Embryonic facial prominence (tissue), 1 donor: ENCODE measurements around the gene NCOA3.

Source experiments
- DNase-seq: peaks from one replicate; pipeline ENCODE4 v3.0.0-alpha.2; 2016; ENCODE audit errors: extremely low spot score

NCOA3 gene

GRCh38 chr20:47665221-47665991 lies 163.7 kb downstream of the NCOA3 start:
- no peak for DNase-seq

- DNase-seq: no peak
These were observed 164.6 kb downstream of the NCOA3 start for GRCh38 chr20:47666304-47666703.

DNA sequence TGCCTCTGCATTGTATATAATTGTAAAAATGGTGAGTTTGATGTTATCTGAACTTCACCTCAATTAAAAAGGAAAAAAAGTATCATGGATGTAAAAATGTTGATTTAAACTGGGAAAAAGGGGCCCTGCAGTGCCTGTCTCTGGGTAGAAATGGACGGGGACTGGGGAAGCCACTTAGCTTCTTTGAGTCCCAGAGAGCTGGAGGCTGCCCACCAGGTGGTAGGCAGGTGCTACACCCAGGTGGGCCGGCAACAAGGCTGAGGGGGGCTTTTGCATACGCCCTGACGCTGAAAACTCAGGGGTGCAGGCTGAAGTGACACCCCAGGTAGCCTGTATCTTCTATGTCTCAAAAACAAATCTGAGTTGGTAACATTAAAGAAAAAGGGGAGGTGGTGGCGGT lies 165.4 kb downstream of the NCOA3 start:
- DNase-seq: no peak

GRCh38 chr20:47667531-47668312 lies 166.0 kb downstream of the NCOA3 start:
- no peak for DNase-seq

- DNase-seq: no peak
These were observed 166.8 kb downstream of the NCOA3 start for GRCh38 chr20:47668313-47669151.

GRCh38 chr20:47669152-47669425 lies 167.4 kb downstream of the NCOA3 start:
- DNase-seq: no peak

- no peak for DNase-seq
These were observed 167.8 kb downstream of the NCOA3 start for GRCh38 chr20:47669489-47669888.

GRCh38 chr20:47669927-47670890 lies 168.5 kb downstream of the NCOA3 start:
- no peak for DNase-seq

- DNase-seq: no peak
These were observed 169.2 kb downstream of the NCOA3 start for GRCh38 chr20:47670913-47671312.

DNA sequence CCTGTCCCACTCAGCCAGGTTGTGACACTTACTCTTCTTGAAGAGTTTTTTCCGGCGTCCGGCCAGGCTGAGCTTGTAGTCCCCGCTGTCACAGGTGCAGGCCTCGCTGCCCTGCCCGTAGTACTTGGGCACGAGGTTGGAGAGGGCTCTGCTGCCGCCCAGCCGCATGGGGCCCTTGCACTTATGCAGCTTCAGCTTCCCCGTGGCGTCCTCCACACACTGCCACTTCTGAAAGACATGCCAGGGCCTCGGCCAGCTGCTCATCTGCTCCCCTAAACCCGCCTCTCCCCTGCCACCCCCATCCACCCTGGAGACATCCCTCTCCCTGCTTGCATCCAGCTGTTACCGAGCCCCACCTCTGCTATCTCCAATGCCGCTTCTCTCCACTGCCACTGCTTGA lies 170.5 kb downstream of the NCOA3 start:
- no peak for DNase-seq

DNA sequence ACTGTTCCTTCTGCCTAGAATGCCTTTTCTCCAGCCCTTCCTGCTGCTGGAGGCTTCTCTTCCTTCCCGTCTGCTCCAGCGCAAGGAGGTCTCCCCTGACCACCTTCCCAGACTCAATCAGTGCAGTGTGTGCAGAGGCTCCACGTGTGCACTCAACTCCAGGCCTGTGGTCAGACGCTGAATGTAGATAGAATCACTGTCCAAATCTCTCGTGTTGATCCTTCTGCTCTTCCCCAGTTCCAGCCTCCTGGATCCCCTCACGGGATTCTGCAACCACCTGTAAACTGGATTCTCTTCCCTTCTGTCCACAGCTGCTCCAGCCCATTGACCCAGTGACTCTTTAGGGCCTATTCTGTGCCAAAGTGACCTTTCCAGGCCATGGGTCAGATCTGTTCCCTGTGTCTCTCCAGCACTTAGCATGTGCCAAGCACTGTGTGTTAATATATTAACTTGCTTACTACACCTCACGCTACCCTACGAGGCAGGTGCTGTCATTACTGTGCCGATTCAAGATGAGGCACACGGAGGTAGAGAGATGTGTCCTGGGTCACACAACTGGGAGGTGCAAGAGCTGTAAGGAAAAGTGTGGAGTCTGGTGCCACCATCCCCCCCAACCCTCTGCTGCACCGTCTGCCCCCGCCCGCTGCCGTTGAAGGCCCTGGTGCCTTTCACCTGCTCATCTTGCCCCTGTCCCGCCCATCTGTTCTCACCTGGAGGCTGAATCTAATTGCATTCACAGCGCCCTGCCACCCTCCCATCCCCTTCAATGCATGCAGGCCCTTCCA lies 171.4 kb downstream of the NCOA3 start:
- no peak for DNase-seq

DNA sequence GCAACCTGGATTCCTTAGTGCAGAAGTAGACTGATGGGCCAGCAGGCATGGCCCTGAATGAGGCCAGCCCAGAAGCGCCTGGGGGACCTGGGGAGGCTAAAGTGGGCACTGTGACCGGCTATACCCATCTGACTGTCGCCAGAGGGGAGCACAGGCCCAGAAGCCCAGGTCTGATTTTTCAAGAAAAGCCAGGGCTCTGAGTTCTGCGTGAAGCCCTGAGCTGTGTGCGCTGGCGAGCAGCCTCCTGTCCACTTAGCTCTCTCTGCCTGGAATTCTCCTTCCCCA lies 171.9 kb downstream of the NCOA3 start:
- DNase-seq: no peak

- DNase-seq: no peak
These were observed 172.5 kb downstream of the NCOA3 start for GRCh38 chr20:47674145-47674544.

DNA sequence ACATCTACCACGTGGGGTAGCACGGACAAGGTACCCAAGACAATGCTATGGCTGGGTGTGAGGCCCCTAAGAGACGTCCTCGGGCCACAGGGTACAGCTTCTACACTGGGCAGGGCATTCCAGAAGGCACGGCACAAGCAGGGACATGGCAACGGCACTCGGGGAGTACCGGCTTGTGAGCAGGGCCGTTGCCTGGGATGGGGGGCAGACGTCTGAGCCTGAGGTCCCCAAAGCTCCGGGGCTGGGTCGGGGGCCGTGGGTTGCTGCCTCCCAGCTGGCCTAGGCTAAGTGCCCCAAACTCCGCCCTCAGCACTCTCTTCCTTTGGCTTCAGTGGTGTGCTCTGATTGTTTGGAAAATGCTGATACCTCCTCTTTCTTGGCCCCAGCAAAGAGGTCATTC lies 173.0 kb downstream of the NCOA3 start:
- no peak for DNase-seq

- no peak for DNase-seq
These were observed 173.8 kb downstream of the NCOA3 start for GRCh38 chr20:47675190-47676142.

- DNase-seq: no peak
These were observed 174.6 kb downstream of the NCOA3 start for GRCh38 chr20:47676219-47676721.

DNA sequence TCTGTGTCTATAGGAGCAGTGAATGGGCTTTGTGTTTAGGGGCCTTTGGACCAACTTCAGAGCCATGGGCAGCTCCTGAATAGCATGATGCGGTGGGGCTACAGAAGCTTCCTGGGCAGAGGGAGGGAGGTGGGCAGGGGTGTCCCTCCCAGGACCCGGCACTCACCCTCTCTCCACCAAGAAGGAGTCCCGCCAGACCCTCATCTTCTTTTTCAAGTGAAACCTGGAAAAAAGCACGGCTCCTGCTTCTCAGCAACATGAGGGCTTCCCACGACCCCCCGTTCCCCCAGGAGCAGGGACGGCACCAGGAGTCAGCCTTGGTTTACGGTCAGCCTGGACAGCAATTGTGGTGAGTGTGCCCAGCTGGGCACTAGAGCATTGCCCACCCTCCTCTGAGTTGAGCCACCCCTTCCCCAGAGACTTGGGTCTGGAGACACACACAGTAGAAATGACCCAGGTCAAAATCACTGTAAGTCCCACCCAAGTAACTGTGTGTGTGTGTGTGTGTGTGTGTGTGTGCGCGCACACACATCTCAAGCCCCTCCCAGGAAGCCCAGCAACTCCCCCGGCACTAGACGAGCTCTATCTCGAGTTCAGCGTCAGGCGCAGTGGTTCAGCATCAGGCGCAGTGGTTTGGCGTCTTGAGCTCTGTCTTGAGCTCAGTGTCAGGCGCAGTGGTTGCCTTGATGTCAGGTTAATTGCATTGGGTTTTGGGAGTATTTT lies 175.4 kb downstream of the NCOA3 start:
- DNase-seq: no peak

GRCh38 chr20:47677635-47678453 lies 176.2 kb downstream of the NCOA3 start:
- DNase-seq: no peak
